GM18505 (cell line): ENCODE results near the gene MAP3K12.
"Not testable (repeated sequence)": the region's sequence is repeated elsewhere in the genome, so short reads cannot be mapped to it uniquely, and the experiment has no call there.

Source experiments
- ATAC-seq: cut with Tn5 transposase; IDR thresholded peaks from one replicate; pipeline ENCODE4 v1.9.1; 2021; ENCODE audit not compliant: unreplicated experiment
- POLR2A ChIP-seq: IDR thresholded peaks from 4 replicates; pipeline ENCODE4 v1.6.1; 2011; ENCODE audit warnings: borderline replicate concordance; ENCODE audit not compliant: insufficient read depth, insufficient read length; ENCODE audit errors: extremely low read depth

MAP3K12 gene

GRCh38 chr12:53463802-53464560 is 35.3 kb downstream of the MAP3K12 start:
- ATAC-seq = no peak
- TF ChIP-seq POLR2A = no peak

- ATAC-seq = no peak
- no peak for TF ChIP-seq POLR2A
Observed at GRCh38 chr12:53462935-53463334, 36.3 kb downstream of the MAP3K12 start.

- no peak for TF ChIP-seq POLR2A
- ATAC-seq = no peak
Observed at GRCh38 chr12:53461591-53461990, 37.7 kb downstream of the MAP3K12 start.

- ATAC-seq = no peak
- peak; percentile 27 for TF ChIP-seq POLR2A
Observed at GRCh38 chr12:53461059-53461458, 38.2 kb downstream of the MAP3K12 start.

GRCh38 chr12:53459097-53459496 is 40.2 kb downstream of the MAP3K12 start:
- no peak for ATAC-seq
- no peak for TF ChIP-seq POLR2A

- ATAC-seq = no peak
- TF ChIP-seq POLR2A = no peak
Observed at GRCh38 chr12:53456654-53457366, 42.4 kb downstream of the MAP3K12 start.

- ATAC-seq = no peak
- TF ChIP-seq POLR2A = no peak
Observed at GRCh38 chr12:53454707-53455106, 44.6 kb downstream of the MAP3K12 start.

- no peak for ATAC-seq
- no peak for TF ChIP-seq POLR2A
Observed at GRCh38 chr12:53453953-53454640, 45.2 kb downstream of the MAP3K12 start.

- ATAC-seq = peak; percentile 27
- TF ChIP-seq POLR2A = peak; percentile 56
Observed at GRCh38 chr12:53452159-53453077, 46.8 kb downstream of the MAP3K12 start.

GRCh38 chr12:53451661-53452158 is 47.5 kb downstream of the MAP3K12 start, which contains the start of gene PCBP2:
PCBP2 (plus strand) TSS chr12:53452102; CDS start chr12:53454801, 2,699 bp downstream.
- peak; percentile 89 for TF ChIP-seq POLR2A
- peak; percentile 89 for ATAC-seq

- no peak for TF ChIP-seq POLR2A
- no peak for ATAC-seq
Observed at GRCh38 chr12:53450936-53451335, 48.3 kb downstream of the MAP3K12 start.

- ATAC-seq = not testable (repeated sequence)
Observed at GRCh38 chr12:53444593-53445325, 54.5 kb downstream of the MAP3K12 start.
